GM12878 (cell line): Measurements from ENCODE around the gene STAT4. TPM values are rescaled to one million over a fixed set of nuclear protein-coding genes. Genes with fewer than 3 reads are reported as not detected.

Source experiments
- ATAC-seq: fragments of 200-7000 bp; cut with Tn5 transposase; 3 replicates; pipeline ENCODE4 v1.9.1; 2020; ENCODE audit warnings: mild to moderate bottlenecking, moderate library complexity
- BruUV-seq: library from RNA; stranded (reverse); fragments of 400-500 nt; replicated peaks from 2 replicates; lab custom pipeline; 2021; lab: Mats Ljungman, UMichigan
- CTCF ChIA-PET: fragments of 300-600 bp; sonication (Branson Sonifier 250); formaldehyde crosslinking; extraction: SDS; loops from one replicate; lab custom pipeline; 2021; ENCODE audit warnings: inconsistent platforms; lab: Yijun Ruan, JAX
- POLR2A ChIA-PET: fragments of 350-600 bp; formaldehyde crosslinking; extraction: SDS; loops from one replicate; lab custom pipeline; 2021; ENCODE audit warnings: inconsistent platforms; lab: Charles Lee
- RAD21 ChIA-PET: fragments of 300-600 bp; sonication (Branson Sonifier 250); formaldehyde crosslinking; loops from one replicate; lab custom pipeline; 2023; ENCODE audit warnings: antibody characterized with exemption; ENCODE audit not compliant: unreplicated experiment; lab: Charles Lee
- SMC1A ChIA-PET: fragments of 300-600 bp; sonication (Branson Sonifier 250); formaldehyde crosslinking; loops from one replicate; lab custom pipeline; 2023; ENCODE audit not compliant: unreplicated experiment, uncharacterized antibody; lab: Charles Lee
- DNase-seq: peaks from one replicate; pipeline ENCODE4 v3.0.0-alpha.2; 2011; ENCODE audit warnings: low read depth, low spot score
- FAIRE-seq: peaks from 3 replicates; lab custom pipeline; 2011; peaks lifted over from hg19 to GRCh38; lab: Jason Lieb, UNC
- H2AFZ ChIP-seq: 2 replicates; pipeline ENCODE4 v1.6.0; 2011; ENCODE audit warnings: low read depth, low read length, control low read depth; ENCODE audit not compliant: control insufficient read depth
- H3K27ac ChIP-seq: 2 replicates; pipeline ENCODE4 v1.5.1; 2011; ENCODE audit warnings: control low read depth; ENCODE audit not compliant: control insufficient read depth, insufficient read depth
- H3K27me3 ChIP-seq, 2 experiments: replicated peaks in 1 of 2; 2 replicates each; pipeline versions ENCODE4 v1.6.0 to v1.6.1; 2011; ENCODE audit warnings: low read length in 1 of 2; ENCODE audit not compliant: control insufficient read depth in 2 of 2, insufficient read depth in 2 of 2
- H3K36me3 ChIP-seq, 2 experiments: 2 replicates each; pipeline ENCODE4 v1.5.1; 2011; ENCODE audit warnings: low read length in 1 of 2; ENCODE audit not compliant: control insufficient read depth in 2 of 2, insufficient read depth in 2 of 2
- H3K4me1 ChIP-seq: 2 replicates; pipeline ENCODE4 v1.6.1; 2011; ENCODE audit warnings: mild to moderate bottlenecking, low read length, moderate library complexity, mixed read lengths; ENCODE audit not compliant: control insufficient read depth, insufficient read depth
- H3K4me2 ChIP-seq: 2 replicates; pipeline ENCODE4 v1.6.0; 2011; ENCODE audit warnings: control low read depth; ENCODE audit not compliant: control insufficient read depth, insufficient read depth
- H3K4me3 ChIP-seq: fragments of 200-600 bp; sonication (generic); 2 replicates; pipeline ENCODE4 v1.5.1; 2016
- H3K79me2 ChIP-seq: 2 replicates; pipeline ENCODE4 v1.6.0; 2011; ENCODE audit warnings: low read length; ENCODE audit not compliant: control insufficient read depth, insufficient read depth
- H3K9ac ChIP-seq: 2 replicates; pipeline ENCODE4 v1.8.0; 2011; ENCODE audit warnings: low read length, control low read depth, mixed read lengths; ENCODE audit not compliant: control insufficient read depth, insufficient read depth
- H3K9me3 ChIP-seq: replicated peaks from 3 replicates; pipeline ENCODE4 v1.5.1; 2011; ENCODE audit warnings: mild to moderate bottlenecking, low read length; ENCODE audit not compliant: control insufficient read depth, insufficient read depth
- H4K20me1 ChIP-seq: 2 replicates; pipeline ENCODE4 v1.6.0; 2011; ENCODE audit not compliant: control insufficient read depth, insufficient read depth
- EGR1 ChIP-seq, 2 experiments: IDR thresholded peaks; 1 replicate in 1 of 2; 2 replicates in 1 of 2; pipeline ENCODE4 v1.6.1; 2011 to 2012; ENCODE audit warnings: low read depth in 2 of 2, low read length in 2 of 2, borderline replicate concordance in 1 of 2, mild to moderate bottlenecking in 1 of 2, moderate library complexity in 1 of 2
- MEF2A ChIP-seq: IDR thresholded peaks from 2 replicates; pipeline ENCODE4 v1.6.1; 2011; ENCODE audit warnings: low read depth, mild to moderate bottlenecking, low read length, moderate library complexity; ENCODE audit not compliant: insufficient read depth
- POU2F2 ChIP-seq: IDR thresholded peaks from 3 replicates; pipeline ENCODE4 v1.6.1; 2011; ENCODE audit warnings: low read depth, mild to moderate bottlenecking, low read length, borderline replicate concordance
- RELA ChIP-seq: fragments of 450-650 bp; IDR thresholded peaks from 2 replicates; pipeline ENCODE4 v1.8.0; 2014; ENCODE audit warnings: borderline replicate concordance; ENCODE audit not compliant: partially characterized antibody
- RUNX3 ChIP-seq: IDR thresholded peaks from 2 replicates; pipeline ENCODE4 v1.6.1; 2012; ENCODE audit warnings: low read length, inconsistent platforms
- ZBTB11 ChIP-seq: fragments of 450-650 bp; formaldehyde crosslinking; IDR thresholded peaks from 2 replicates; pipeline ENCODE4 v1.5.0; 2022; ENCODE audit warnings: mild to moderate bottlenecking, missing genetic modification characterization
- ZNF207 ChIP-seq: fragments of 450-650 bp; IDR thresholded peaks from 2 replicates; pipeline ENCODE4 v1.6.1; 2014; ENCODE audit warnings: antibody characterized with exemption, mild to moderate bottlenecking, borderline replicate concordance
- ZNF622 ChIP-seq: fragments of 450-650 bp; IDR thresholded peaks from 2 replicates; pipeline ENCODE4 v1.6.1; 2017; ENCODE audit warnings: mild to moderate bottlenecking, inconsistent platforms
- WGBS: methylation state at CpG from one replicate; pipeline ENCODE4 v1.1.6; 2016; ENCODE audit warnings: low lambda C conversion rate; ENCODE audit not compliant: insufficient replicate concordance, insufficient coverage; ENCODE audit errors: missing lambda C conversion rate; 5-methylcytosine and 5-hydroxymethylcytosine counted together
- in situ Hi-C: fragments of 300-500 bp; cut with MboI; formaldehyde crosslinking; loops from 9 replicates; pipeline ENCODE4 v1.14.3; 2018; ENCODE audit warnings: mixed read lengths
- intact Hi-C: fragments of 100-400 bp; cut with micrococcal nuclease; formaldehyde crosslinking; loops from one replicate; pipeline ENCODE4 v1.14.2; 2022; ENCODE audit not compliant: unreplicated experiment
- polyA plus RNA-seq, 11 experiments: library from polyadenylated mRNA; depleted of rRNA in 4 of 11; unstranded in 6 of 11; stranded (reverse) in 5 of 11; fragments of >200 nt; fragmentation: Nextera tagmentation in 4 of 11; fragmentation: Illumina TruSeq in 1 of 11; extraction: Ambion mirVana in 4 of 11; extraction: Trizol in 1 of 11; gene quantifications; 1 replicate in 1 of 11; 2 replicates in 10 of 11; pipeline versions ENCODE4 v1.2.1 to v1.2.3, GENCODE V29; 2011 to 2016; ENCODE audit warnings: inconsistent platforms in 2 of 11, missing spikeins in 2 of 11, low read depth in 1 of 11
- total RNA-seq, 4 experiments: library from RNA; depleted of rRNA in 3 of 4; stranded (reverse); fragments of >200 nt in 3 of 4; fragmentation: Illumina TruSeq in 1 of 4; extraction: Trizol in 1 of 4; gene quantifications; 2 replicates each; pipeline versions ENCODE4 v1.2.1 to v1.2.3, GENCODE V29; 2013 to 2021
- TF ChIP-seq, protein P1 (sequence below): fragments of 450-650 bp; IDR thresholded peaks from 2 replicates; pipeline ENCODE4 v1.6.1; 2017; ENCODE audit warnings: mild to moderate bottlenecking

Gene STAT4
- total and polyA plus RNA-seq, 10 of the 15 experiments (the other 5 are each of a cell fraction or from before 2014, with no cell fraction given), result 3.1 to 9.3 (median 7.1) TPM

GRCh38 chr2:191032588-191033429 is 118.0 kb downstream of the STAT4 start (continued):
- TF ChIP-seq, protein P1, sequence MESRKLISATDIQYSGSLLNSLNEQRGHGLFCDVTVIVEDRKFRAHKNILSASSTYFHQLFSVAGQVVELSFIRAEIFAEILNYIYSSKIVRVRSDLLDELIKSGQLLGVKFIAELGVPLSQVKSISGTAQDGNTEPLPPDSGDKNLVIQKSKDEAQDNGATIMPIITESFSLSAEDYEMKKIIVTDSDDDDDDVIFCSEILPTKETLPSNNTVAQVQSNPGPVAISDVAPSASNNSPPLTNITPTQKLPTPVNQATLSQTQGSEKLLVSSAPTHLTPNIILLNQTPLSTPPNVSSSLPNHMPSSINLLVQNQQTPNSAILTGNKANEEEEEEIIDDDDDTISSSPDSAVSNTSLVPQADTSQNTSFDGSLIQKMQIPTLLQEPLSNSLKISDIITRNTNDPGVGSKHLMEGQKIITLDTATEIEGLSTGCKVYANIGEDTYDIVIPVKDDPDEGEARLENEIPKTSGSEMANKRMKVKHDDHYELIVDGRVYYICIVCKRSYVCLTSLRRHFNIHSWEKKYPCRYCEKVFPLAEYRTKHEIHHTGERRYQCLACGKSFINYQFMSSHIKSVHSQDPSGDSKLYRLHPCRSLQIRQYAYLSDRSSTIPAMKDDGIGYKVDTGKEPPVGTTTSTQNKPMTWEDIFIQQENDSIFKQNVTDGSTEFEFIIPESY, result no peak

DNA sequence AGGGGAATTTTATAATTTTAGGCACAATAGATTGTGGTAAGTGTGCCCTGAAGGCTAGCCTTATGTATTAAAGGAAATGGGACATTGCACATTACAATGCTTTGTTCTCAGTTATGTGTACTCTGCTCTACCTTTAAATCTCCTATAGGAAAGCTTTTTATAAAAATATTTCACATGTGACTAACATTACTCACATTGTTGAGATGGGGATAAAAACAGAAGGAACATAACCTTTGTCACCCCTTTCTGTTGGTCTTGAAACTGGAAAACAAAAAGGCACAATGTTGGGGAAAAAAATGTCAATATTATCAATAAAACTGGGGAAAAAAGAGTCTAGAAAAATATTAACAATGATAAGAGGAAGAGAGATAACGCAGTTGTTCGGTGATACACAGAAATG is 119.5 kb downstream of the STAT4 start:
- SMC1A ChIA-PET, result interaction anchor here (0.5 kb wide), 1 partner anchor 448 kb away, joined by 3 read pairs; no protein-coding TSS in a partner anchor
- in situ Hi-C loops, result no loop called here

More for the DNA sequence above, 119.5 kb downstream of the STAT4 start:
- Histone ChIP-seq H3K36me3 (no peaks in the 10 kb centered on the region), H3K9ac (no peak overlapping the region), H3K27ac (no peak overlapping the region), H3K4me1 (no peaks in the 10 kb centered on the region), H3K4me3 (no peak overlapping the region), H3K9me3 (no peaks in the 10 kb centered on the region), H3K27me3 (no peaks in the 10 kb centered on the region), H2AFZ (no peak overlapping the region), H4K20me1 (no peaks in the 10 kb centered on the region), H3K4me2 (no peak overlapping the region), H3K79me2 (no peaks in the 10 kb centered on the region)
- intact Hi-C loops, result loop anchor here (2.0 to 5.0 kb wide), 2 partner anchors 184 to 248 kb away; no protein-coding TSS in a partner anchor
- TF ChIP-seq POU2F2 (no peak), ZNF207 (no peak), MEF2A (no peak), ZBTB11 (CRISPR knock-in tag) (no peak), ZNF622 (no peak), RELA (no peak), EGR1 (IDR thresholded peaks at IDR 0.05; ENCODE audit: borderline replicate concordance in 1 of 2, low read depth in 2 of 2, low read length in 2 of 2) (no peak), RUNX3 (no peak)
- TF ChIP-seq, protein P1, result no peak
- CTCF ChIA-PET, result interaction anchor here (0.9 kb wide), 1 partner anchor 23 kb away, joined by 3 read pairs; no protein-coding TSS in a partner anchor
- no peak for FAIRE-seq
- no TSS peak for BruUV-seq
- 65% methylated on average over 2 of the region's 2 CpGs for WGBS
- ATAC-seq, result no peak
- POLR2A ChIA-PET, result no interaction called here
- RAD21 ChIA-PET, result no interaction called here
- no peak for DNase-seq
